Fibroblast of villous mesenchyme (primary cell): ENCODE data around the gene LLGL2. TPM values are rescaled to one million over a fixed set of nuclear protein-coding genes. Genes with fewer than 3 reads are reported as not detected.

Source experiments
- DNase-seq: peaks from one replicate; pipeline ENCODE4 v3.0.0-alpha.2; 2010; ENCODE audit warnings: low read depth
- H3K4me3 ChIP-seq: 2 replicates; pipeline ENCODE4 v1.5.1; 2011; ENCODE audit warnings: low read depth, mild to moderate bottlenecking, low read length
- total RNA-seq: library from RNA; depleted of rRNA; stranded (reverse); fragments of >200 nt; gene quantifications from 2 replicates; pipeline ENCODE4 v1.2.3, GENCODE V29; 2012
- TF ChIP-seq, protein P1 (sequence below): IDR thresholded peaks from 2 replicates; pipeline ENCODE4 v1.5.1; 2012; ENCODE audit warnings: low read depth, mild to moderate bottlenecking, low read length; ENCODE audit not compliant: insufficient read depth

The LLGL2 gene
- total RNA-seq, 1 donor = 2.2 TPM

GRCh38 chr17:75508931-75509361 is 16.6 kb upstream of the LLGL2 start:
- DNase-seq = no peak
- H3K4me3 ChIP-seq = no peak overlapping the region
- TF ChIP-seq, protein P1, sequence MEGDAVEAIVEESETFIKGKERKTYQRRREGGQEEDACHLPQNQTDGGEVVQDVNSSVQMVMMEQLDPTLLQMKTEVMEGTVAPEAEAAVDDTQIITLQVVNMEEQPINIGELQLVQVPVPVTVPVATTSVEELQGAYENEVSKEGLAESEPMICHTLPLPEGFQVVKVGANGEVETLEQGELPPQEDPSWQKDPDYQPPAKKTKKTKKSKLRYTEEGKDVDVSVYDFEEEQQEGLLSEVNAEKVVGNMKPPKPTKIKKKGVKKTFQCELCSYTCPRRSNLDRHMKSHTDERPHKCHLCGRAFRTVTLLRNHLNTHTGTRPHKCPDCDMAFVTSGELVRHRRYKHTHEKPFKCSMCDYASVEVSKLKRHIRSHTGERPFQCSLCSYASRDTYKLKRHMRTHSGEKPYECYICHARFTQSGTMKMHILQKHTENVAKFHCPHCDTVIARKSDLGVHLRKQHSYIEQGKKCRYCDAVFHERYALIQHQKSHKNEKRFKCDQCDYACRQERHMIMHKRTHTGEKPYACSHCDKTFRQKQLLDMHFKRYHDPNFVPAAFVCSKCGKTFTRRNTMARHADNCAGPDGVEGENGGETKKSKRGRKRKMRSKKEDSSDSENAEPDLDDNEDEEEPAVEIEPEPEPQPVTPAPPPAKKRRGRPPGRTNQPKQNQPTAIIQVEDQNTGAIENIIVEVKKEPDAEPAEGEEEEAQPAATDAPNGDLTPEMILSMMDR = no peak

DNA sequence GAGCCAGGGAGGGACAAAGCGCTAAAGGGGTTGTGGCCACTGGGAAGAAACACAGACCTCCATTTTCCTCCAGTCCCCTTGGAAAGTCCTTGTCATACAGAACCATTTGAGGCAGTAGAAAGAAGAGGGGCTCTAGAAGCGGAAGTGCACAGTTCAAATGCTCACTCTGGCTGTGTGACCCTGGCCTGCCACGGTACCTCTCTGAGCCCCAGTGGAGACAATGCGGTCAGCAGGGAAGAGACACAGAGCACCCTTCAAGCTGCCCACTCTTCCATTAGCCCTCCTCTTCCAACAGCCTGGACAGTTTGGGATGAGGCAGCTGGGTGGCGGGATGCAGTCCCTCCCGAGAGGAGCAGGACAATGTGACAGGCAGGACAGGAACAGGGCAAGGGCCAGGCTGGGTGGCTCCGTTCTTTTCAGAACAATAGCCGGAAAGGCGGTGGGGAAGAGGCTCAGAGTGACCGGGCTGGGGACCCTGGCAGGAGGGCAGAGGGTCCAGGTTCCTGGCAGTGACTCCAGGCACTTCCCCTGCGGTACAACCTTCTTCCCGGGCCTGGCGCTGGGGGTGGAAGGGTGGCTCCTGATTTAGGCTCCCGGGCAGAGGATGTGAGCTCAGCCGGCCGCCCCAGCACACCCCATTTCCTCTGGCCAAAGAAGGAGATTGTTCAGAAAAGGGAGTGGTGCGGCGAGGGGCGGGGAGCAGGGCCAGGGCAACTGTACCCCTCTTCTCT is 15.8 kb upstream of the LLGL2 start:
- H3K4me3 ChIP-seq = no peak overlapping the region
- TF ChIP-seq, protein P1 = no peak
- no peak for DNase-seq

DNA sequence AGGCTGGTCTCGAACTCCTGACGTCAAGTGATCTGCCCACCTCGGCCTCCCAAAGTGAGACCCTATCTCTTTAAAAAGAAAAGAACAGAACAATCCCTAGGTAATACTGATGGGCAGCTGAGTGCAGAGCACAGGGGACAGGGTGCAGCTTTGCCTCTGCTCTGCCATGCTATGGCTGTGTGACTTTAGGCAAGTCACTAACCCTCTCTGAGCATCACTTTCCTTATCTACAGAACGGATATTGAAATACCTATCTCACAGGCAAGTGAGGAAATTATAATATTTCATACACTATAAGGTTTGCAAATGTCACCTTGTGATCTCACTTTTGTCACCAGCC is 14.3 kb upstream of the LLGL2 start:
- H3K4me3 ChIP-seq = no peak overlapping the region
- TF ChIP-seq, protein P1 = no peak

GRCh38 chr17:75511610-75512575 is 13.6 kb upstream of the LLGL2 start:
- TF ChIP-seq, protein P1 = no peak
- DNase-seq = no peak
- no peak overlapping the region for H3K4me3 ChIP-seq

More for the DNA sequence above, 14.3 kb upstream of the LLGL2 start:
- DNase-seq = no peak

GRCh38 chr17:75512926-75513640 is 12.4 kb upstream of the LLGL2 start:
- TF ChIP-seq, protein P1 = no peak

DNA sequence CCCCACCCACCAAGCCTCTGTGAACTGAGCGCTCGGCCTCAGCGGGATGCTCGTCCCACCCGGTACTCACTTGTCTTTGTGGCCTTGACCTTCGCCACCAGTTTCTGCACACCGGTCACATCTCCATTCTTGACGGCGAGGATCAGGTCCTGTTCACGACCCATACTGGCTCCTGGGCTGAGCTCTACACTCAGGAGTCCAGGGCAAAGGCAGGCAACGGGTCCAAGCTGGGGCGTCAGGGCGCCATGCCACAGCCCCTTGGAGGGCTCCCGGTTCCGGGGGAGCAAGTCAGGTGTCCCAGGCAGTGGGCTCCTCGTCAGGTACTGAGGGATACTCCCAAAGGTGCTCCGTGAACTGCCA is 11.9 kb upstream of the LLGL2 start:
- no peak overlapping the region for H3K4me3 ChIP-seq
- TF ChIP-seq, protein P1 = no peak
- DNase-seq = no peak

More at GRCh38 chr17:75512926-75513640, 12.4 kb upstream of the LLGL2 start:
- H3K4me3 ChIP-seq = no peak overlapping the region
- DNase-seq = no peak
